ENCODE results near the gene SPINK4.

Gene SPINK4

DNA sequence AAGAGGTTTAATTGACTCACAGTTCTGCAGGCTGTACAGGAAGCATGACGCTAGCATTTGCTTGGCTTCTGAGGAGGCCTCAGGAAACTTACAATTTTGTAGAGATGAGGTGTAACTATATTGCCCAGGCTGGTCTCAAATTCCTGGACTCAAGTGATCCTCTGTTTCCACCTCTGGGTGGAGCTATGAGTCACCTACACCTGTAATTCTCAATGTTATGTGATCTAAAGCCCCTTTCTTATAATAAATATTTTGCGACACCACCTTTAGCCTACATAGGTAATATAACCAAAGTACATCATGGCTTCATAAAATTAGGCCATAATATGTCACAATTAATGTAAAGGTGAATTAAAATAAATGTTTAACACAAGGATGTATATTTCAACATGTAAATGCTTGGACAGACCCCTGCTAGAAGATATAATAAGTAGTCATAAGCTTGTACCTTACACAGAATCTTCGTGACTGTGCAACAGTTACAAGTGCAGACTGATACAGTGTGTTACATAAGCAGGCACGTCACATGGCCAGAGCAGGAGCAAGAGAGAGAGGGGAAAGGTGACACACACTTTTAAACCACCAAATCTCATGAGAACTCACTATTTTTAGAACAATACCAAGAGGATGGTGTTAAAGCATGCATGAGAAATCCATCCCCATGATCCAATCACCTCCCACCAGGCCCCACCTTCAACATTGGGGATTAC, 29.8 kb upstream of the SPINK4 start:
- H3K4me1 ChIP-seq (ENCODE audit: control insufficient read depth in 2 of 2, insufficient read depth in 2 of 2, low read length in 2 of 2): peaks cover 11 to 15% of the 10 kb centered on the region in 2 donors
- H3K27ac ChIP-seq (ENCODE audit: low read depth in 2 of 2, low read length in 2 of 2): peak overlapping the region; percentile 35 to 61
- H3K27me3 ChIP-seq (ENCODE audit: control insufficient read depth in 2 of 2, insufficient read depth in 2 of 2, low read length in 2 of 2): no peaks in the 10 kb centered on the region
- no peaks in the 10 kb centered on the region for H3K36me3 ChIP-seq (ENCODE audit: control insufficient read depth in 2 of 2, insufficient read depth in 2 of 2, low read length in 2 of 2)
- H3K4me3 ChIP-seq (ENCODE audit: low read length in 2 of 2): no peak overlapping the region
- no peak overlapping the region for H3K9ac ChIP-seq (ENCODE audit: low read depth in 1 of 2, low read length in 2 of 2)
- no peaks in the 10 kb centered on the region for H3K9me3 ChIP-seq (ENCODE audit: control insufficient read depth in 2 of 2, low read length in 2 of 2)

DNA sequence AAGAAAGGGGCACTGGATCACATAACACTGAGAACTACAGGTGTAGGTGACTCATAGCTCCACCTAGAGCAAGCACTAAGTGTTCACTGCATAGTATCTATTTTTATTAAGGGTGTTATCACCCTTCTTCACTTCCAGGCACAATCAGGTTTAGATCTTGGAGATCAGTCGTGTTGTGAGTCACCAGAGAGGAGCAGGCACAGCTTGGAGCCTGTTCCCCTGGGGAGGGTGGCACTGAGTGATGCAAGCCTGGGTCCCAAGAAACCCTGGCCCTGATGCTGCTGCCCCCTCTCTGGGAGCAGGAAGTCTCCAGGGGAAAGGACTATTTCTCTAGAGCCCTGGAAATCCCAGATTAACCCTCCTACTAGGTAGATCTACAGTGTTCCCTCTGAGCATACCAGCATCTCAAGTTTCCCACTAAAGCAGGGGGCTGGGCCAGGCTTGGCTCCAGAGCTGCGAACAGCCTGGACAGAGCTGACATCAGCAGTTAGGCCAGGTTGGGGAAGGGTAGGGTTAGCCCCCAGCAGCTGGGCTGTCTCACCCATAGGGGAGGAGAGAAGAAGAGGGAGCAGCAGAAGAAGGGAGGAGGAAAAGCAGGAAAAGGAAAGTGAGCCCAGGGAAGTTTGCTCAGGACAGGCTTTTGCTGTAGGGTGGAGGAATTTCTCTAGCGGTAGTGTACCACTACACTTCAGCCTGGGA, 28.1 kb upstream of the SPINK4 start:
- H3K9ac ChIP-seq (ENCODE audit: low read depth in 1 of 2, low read length in 2 of 2): peak overlapping the region in 1 of 2 donors; percentile 32
- H3K27ac ChIP-seq (ENCODE audit: low read depth in 2 of 2, low read length in 2 of 2): peak overlapping the region; percentile 65 to 74
- no peak overlapping the region for H3K4me3 ChIP-seq (ENCODE audit: low read length in 2 of 2)
- peaks cover 11 to 15% of the 10 kb centered on the region in 2 donors for H3K4me1 ChIP-seq (ENCODE audit: control insufficient read depth in 2 of 2, insufficient read depth in 2 of 2, low read length in 2 of 2)
- no peaks in the 10 kb centered on the region for H3K9me3 ChIP-seq (ENCODE audit: control insufficient read depth in 2 of 2, low read length in 2 of 2)
- H3K36me3 ChIP-seq (ENCODE audit: control insufficient read depth in 2 of 2, insufficient read depth in 2 of 2, low read length in 2 of 2): no peaks in the 10 kb centered on the region
- no peaks in the 10 kb centered on the region for H3K27me3 ChIP-seq (ENCODE audit: control insufficient read depth in 2 of 2, insufficient read depth in 2 of 2, low read length in 2 of 2)

DNA sequence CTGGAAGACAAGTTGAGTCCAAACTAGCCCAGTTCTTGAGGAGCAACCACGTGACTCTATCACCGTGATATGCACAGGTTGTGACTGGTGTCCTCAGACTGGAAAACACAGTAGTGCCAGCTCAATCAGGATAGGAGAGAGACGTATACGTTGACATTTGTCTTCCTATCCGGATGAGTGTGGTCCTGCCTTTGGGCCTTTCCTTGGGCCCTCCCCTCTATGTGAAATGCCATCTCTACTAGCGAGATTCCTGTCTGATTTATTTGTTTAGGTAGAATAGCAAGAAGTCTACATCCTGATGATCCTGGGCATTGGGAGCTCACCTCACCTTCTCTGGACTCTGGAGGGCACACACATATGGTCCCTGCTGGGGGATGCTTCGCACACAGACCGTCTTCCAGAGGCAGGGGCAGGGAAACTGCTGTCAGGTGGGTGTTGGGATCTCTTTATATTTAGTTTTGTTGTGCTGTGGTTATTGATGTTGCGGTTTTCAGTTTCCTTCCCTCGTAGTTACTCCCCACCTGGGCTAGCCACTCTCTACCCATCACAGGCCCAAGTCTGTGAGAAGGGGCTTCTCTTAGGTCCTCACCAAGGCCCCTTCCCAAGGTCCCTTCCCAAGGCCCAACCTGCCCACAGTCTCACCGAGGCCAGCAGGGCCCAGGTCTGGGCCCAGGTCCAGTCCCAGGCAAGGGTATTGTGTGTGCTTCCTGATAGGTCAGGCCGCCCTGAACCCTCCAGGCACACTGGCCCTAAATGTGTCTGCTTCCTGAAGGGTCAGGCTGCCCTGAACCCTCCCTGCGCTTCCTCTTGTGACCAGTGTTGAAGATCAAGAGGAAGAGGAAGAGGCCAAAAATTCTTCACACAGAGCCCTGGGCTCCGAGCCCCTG, 19.0 kb upstream of the SPINK4 start:
- no peaks in the 10 kb centered on the region for H3K36me3 ChIP-seq (ENCODE audit: control insufficient read depth in 2 of 2, insufficient read depth in 2 of 2, low read length in 2 of 2)
- no peak overlapping the region for H3K9ac ChIP-seq (ENCODE audit: low read depth in 1 of 2, low read length in 2 of 2)
- H3K9me3 ChIP-seq (ENCODE audit: control insufficient read depth in 2 of 2, low read length in 2 of 2): no peaks in the 10 kb centered on the region
- H3K27ac ChIP-seq (ENCODE audit: low read depth in 2 of 2, low read length in 2 of 2): peak overlapping the region in 1 of 2 donors; percentile 16
- no peaks in the 10 kb centered on the region for H3K27me3 ChIP-seq (ENCODE audit: control insufficient read depth in 2 of 2, insufficient read depth in 2 of 2, low read length in 2 of 2)
- H3K4me1 ChIP-seq (ENCODE audit: control insufficient read depth in 2 of 2, insufficient read depth in 2 of 2, low read length in 2 of 2): peaks cover 3 to 8% of the 10 kb centered on the region in 2 donors
- H3K4me3 ChIP-seq (ENCODE audit: low read length in 2 of 2): no peak overlapping the region

DNA sequence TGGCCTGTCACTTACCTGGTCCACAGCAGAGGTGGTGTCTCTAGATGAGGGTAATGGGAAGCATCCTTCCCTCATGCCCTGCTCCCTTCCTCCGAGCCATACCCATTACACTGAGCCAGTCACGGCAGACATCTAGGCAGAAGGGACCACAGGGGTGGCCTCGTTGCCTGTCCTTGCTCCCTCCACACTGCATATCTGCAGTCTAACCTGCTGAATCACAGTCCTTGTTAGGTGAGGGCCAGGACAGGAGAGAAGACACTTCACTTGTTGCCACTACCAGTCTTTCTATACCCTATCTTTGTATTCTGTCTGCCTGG, 18.4 kb upstream of the SPINK4 start:
- Histone ChIP-seq H3K9me3 (ENCODE audit: control insufficient read depth in 2 of 2, low read length in 2 of 2) (no peaks in the 10 kb centered on the region), H3K4me1 (ENCODE audit: control insufficient read depth in 2 of 2, insufficient read depth in 2 of 2, low read length in 2 of 2) (peaks cover 5 to 9% of the 10 kb centered on the region in 2 donors), H3K27ac (ENCODE audit: low read depth in 2 of 2, low read length in 2 of 2) (peak overlapping the region in 1 of 2 donors; percentile 16), H3K27me3 (ENCODE audit: control insufficient read depth in 2 of 2, insufficient read depth in 2 of 2, low read length in 2 of 2) (no peaks in the 10 kb centered on the region), H3K4me3 (ENCODE audit: low read length in 2 of 2) (no peak overlapping the region), H3K9ac (ENCODE audit: low read depth in 1 of 2, low read length in 2 of 2) (no peak overlapping the region), H3K36me3 (ENCODE audit: control insufficient read depth in 2 of 2, insufficient read depth in 2 of 2, low read length in 2 of 2) (no peaks in the 10 kb centered on the region)

GRCh38 chr9:33222031-33222430, 17.9 kb upstream of the SPINK4 start:
- H3K4me1 ChIP-seq (ENCODE audit: control insufficient read depth in 2 of 2, insufficient read depth in 2 of 2, low read length in 2 of 2): peaks cover 5 to 9% of the 10 kb centered on the region in 2 donors
- no peaks in the 10 kb centered on the region for H3K36me3 ChIP-seq (ENCODE audit: control insufficient read depth in 2 of 2, insufficient read depth in 2 of 2, low read length in 2 of 2)
- no peaks in the 10 kb centered on the region for H3K9me3 ChIP-seq (ENCODE audit: control insufficient read depth in 2 of 2, low read length in 2 of 2)
- H3K4me3 ChIP-seq (ENCODE audit: low read length in 2 of 2): no peak overlapping the region
- H3K27ac ChIP-seq (ENCODE audit: low read depth in 2 of 2, low read length in 2 of 2): no peak overlapping the region
- no peak overlapping the region for H3K9ac ChIP-seq (ENCODE audit: low read depth in 1 of 2, low read length in 2 of 2)
- H3K27me3 ChIP-seq (ENCODE audit: control insufficient read depth in 2 of 2, insufficient read depth in 2 of 2, low read length in 2 of 2): no peaks in the 10 kb centered on the region

DNA sequence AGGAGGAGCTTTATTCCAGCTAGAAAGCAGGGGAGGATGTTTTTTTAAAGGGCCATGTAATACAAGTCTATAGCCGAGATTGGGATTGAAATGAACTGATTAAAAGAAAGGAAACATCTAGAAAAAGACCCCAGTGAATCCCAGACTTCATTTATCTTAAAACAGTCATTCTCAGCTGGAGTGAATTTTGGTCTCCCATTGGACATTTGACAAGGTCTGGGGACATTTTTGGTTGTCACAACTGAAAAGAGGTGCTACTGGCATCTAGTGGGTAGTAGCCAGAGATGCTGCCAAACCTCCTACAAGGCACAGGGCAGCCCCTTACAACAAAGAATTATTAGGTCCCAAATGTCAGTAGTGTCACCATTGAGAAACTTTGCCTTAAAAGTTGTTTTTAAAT, 16.3 kb upstream of the SPINK4 start:
- Histone ChIP-seq H3K9ac (ENCODE audit: low read depth in 1 of 2, low read length in 2 of 2) (no peak overlapping the region), H3K9me3 (ENCODE audit: control insufficient read depth in 2 of 2, low read length in 2 of 2) (no peaks in the 10 kb centered on the region), H3K4me1 (ENCODE audit: control insufficient read depth in 2 of 2, insufficient read depth in 2 of 2, low read length in 2 of 2) (peaks cover 6 to 11% of the 10 kb centered on the region in 2 donors), H3K4me3 (ENCODE audit: low read length in 2 of 2) (no peak overlapping the region), H3K27ac (ENCODE audit: low read depth in 2 of 2, low read length in 2 of 2) (no peak overlapping the region), H3K27me3 (ENCODE audit: control insufficient read depth in 2 of 2, insufficient read depth in 2 of 2, low read length in 2 of 2) (no peaks in the 10 kb centered on the region), H3K36me3 (ENCODE audit: control insufficient read depth in 2 of 2, insufficient read depth in 2 of 2, low read length in 2 of 2) (no peaks in the 10 kb centered on the region)

DNA sequence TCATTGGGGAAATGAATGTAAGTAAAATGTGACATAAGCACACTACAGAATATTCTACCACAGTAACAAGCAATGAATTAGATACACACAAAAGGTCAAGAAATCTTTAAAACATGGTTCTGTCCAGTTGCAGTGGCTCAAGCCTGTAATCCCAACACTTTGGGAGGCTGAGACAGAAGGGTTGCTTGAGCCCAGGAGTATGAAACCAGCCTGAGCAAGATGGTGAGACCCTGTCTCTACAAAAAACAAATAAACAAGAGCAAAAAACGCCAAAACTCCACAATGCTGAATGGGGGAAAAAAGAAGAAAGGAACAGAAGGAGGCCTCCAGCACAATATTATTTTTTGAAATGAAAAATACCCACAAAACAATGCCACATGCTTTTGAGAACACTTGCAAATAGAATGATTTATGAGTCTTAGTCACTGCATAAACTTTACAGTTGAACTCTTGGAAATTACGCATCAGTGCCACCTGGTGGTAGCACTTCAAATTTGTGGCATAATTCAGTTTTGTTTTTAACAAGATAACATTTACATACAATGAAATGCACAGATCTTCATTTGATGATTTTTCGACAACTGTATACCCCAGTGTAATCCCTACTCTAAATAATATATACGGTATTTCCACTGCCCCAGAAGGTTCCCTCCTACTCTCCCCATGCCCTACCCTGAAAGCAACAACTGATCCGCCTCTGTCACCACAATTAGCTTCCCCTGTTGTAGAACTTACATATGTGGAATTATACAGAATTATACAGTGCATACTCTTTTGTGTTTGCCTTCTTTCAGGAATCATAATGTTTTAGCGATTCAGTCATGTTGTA, 14.4 kb upstream of the SPINK4 start:
- Histone ChIP-seq H3K36me3 (ENCODE audit: control insufficient read depth in 2 of 2, insufficient read depth in 2 of 2, low read length in 2 of 2) (no peaks in the 10 kb centered on the region), H3K4me3 (ENCODE audit: low read length in 2 of 2) (peak overlapping the region in 1 of 2 donors; percentile 7), H3K9me3 (ENCODE audit: control insufficient read depth in 2 of 2, low read length in 2 of 2) (no peaks in the 10 kb centered on the region), H3K4me1 (ENCODE audit: control insufficient read depth in 2 of 2, insufficient read depth in 2 of 2, low read length in 2 of 2) (peaks cover 17 to 24% of the 10 kb centered on the region in 2 donors), H3K27me3 (ENCODE audit: control insufficient read depth in 2 of 2, insufficient read depth in 2 of 2, low read length in 2 of 2) (no peaks in the 10 kb centered on the region), H3K9ac (ENCODE audit: low read depth in 1 of 2, low read length in 2 of 2) (no peak overlapping the region), H3K27ac (ENCODE audit: low read depth in 2 of 2, low read length in 2 of 2) (no peak overlapping the region)

DNA sequence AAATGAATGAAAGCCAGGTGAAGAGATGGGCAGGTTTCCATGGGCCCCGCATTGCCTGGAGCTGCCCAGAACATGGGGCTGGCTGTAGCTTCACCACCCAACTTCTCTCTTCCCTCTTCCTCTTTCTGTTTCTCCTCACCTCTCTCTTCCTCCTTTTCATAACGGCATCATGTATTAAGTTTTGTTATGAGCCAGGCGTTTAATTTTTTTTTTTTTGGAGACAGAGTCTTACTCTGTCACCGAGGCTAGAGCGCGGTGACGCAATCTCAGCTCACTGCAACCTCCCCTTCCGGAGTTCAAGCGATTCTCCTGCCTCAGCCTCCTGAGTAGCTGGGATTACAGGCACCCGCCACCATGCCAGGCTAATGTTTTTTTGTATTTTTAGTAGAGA, 13.0 kb upstream of the SPINK4 start:
- no peaks in the 10 kb centered on the region for H3K36me3 ChIP-seq (ENCODE audit: control insufficient read depth in 2 of 2, insufficient read depth in 2 of 2, low read length in 2 of 2)
- no peaks in the 10 kb centered on the region for H3K9me3 ChIP-seq (ENCODE audit: control insufficient read depth in 2 of 2, low read length in 2 of 2)
- no peak overlapping the region for H3K4me3 ChIP-seq (ENCODE audit: low read length in 2 of 2)
- peaks cover 17 to 22% of the 10 kb centered on the region in 2 donors for H3K4me1 ChIP-seq (ENCODE audit: control insufficient read depth in 2 of 2, insufficient read depth in 2 of 2, low read length in 2 of 2)
- no peaks in the 10 kb centered on the region for H3K27me3 ChIP-seq (ENCODE audit: control insufficient read depth in 2 of 2, insufficient read depth in 2 of 2, low read length in 2 of 2)
- H3K27ac ChIP-seq (ENCODE audit: low read depth in 2 of 2, low read length in 2 of 2): no peak overlapping the region
- no peak overlapping the region for H3K9ac ChIP-seq (ENCODE audit: low read depth in 1 of 2, low read length in 2 of 2)

- Histone ChIP-seq H3K27me3 (ENCODE audit: control insufficient read depth in 2 of 2, insufficient read depth in 2 of 2, low read length in 2 of 2) (no peaks in the 10 kb centered on the region), H3K9me3 (ENCODE audit: control insufficient read depth in 2 of 2, low read length in 2 of 2) (no peaks in the 10 kb centered on the region), H3K9ac (ENCODE audit: low read depth in 1 of 2, low read length in 2 of 2) (no peak overlapping the region), H3K36me3 (ENCODE audit: control insufficient read depth in 2 of 2, insufficient read depth in 2 of 2, low read length in 2 of 2) (no peaks in the 10 kb centered on the region), H3K4me1 (ENCODE audit: control insufficient read depth in 2 of 2, insufficient read depth in 2 of 2, low read length in 2 of 2) (peaks cover 17 to 22% of the 10 kb centered on the region in 2 donors), H3K27ac (ENCODE audit: low read depth in 2 of 2, low read length in 2 of 2) (no peak overlapping the region), H3K4me3 (ENCODE audit: low read length in 2 of 2) (no peak overlapping the region)
Measured at GRCh38 chr9:33227741-33228140, 12.2 kb upstream of the SPINK4 start.
